Jurkat, Clone E6-1 (cell line): Measurements from ENCODE around the gene WNT2.
"Not testable (repeated sequence)": the region's sequence is repeated elsewhere in the genome, so short reads cannot be mapped to it uniquely, and the experiment has no call there.

Experiments used
- DNase-seq: peaks from one replicate; pipeline ENCODE4 v3.0.0-alpha.2; 2011; ENCODE audit warnings: low read depth, low spot score
- H3K4me3 ChIP-seq: 2 replicates; pipeline ENCODE4 v1.5.1; 2011; ENCODE audit warnings: mild to moderate bottlenecking, low read length, control low read depth, moderate library complexity

WNT2 gene

GRCh38 chr7:117271566-117271965 lies 51.3 kb downstream of the WNT2 start:
- no peak overlapping the region for H3K4me3 ChIP-seq
- DNase-seq, result no peak

GRCh38 chr7:117270371-117270770 lies 52.5 kb downstream of the WNT2 start:
- DNase-seq, result no peak
- no peak overlapping the region for H3K4me3 ChIP-seq

GRCh38 chr7:117269886-117270285 lies 53.0 kb downstream of the WNT2 start:
- H3K4me3 ChIP-seq, result no peak overlapping the region
- no peak for DNase-seq

- DNase-seq, result no peak
- no peak overlapping the region for H3K4me3 ChIP-seq
These were observed 53.4 kb downstream of the WNT2 start for GRCh38 chr7:117269417-117269816.

- H3K4me3 ChIP-seq, result no peak overlapping the region
- no peak for DNase-seq
These were observed 58.1 kb downstream of the WNT2 start for GRCh38 chr7:117264716-117265115.

GRCh38 chr7:117262546-117262945 lies 60.3 kb downstream of the WNT2 start:
- no peak overlapping the region for H3K4me3 ChIP-seq
- DNase-seq, result no peak

- no peak for DNase-seq
- no peak overlapping the region for H3K4me3 ChIP-seq
These were observed 63.2 kb downstream of the WNT2 start for GRCh38 chr7:117259615-117260014.

GRCh38 chr7:117251687-117252086 lies 71.2 kb downstream of the WNT2 start:
- no peak overlapping the region for H3K4me3 ChIP-seq
- DNase-seq, result no peak

- H3K4me3 ChIP-seq, result no peak overlapping the region
- no peak for DNase-seq
These were observed 72.1 kb downstream of the WNT2 start for GRCh38 chr7:117250801-117251200.

GRCh38 chr7:117250245-117250644 lies 72.6 kb downstream of the WNT2 start:
- no peak overlapping the region for H3K4me3 ChIP-seq
- DNase-seq, result no peak

GRCh38 chr7:117249696-117250095 lies 73.2 kb downstream of the WNT2 start:
- H3K4me3 ChIP-seq, result no peak overlapping the region
- DNase-seq, result no peak

GRCh38 chr7:117248829-117249228 lies 74.0 kb downstream of the WNT2 start:
- DNase-seq, result no peak
- no peak overlapping the region for H3K4me3 ChIP-seq

GRCh38 chr7:117247809-117248208 lies 75.0 kb downstream of the WNT2 start:
- no peak for DNase-seq
- no peak overlapping the region for H3K4me3 ChIP-seq

GRCh38 chr7:117245703-117246102 lies 77.2 kb downstream of the WNT2 start:
- not testable (repeated sequence) for DNase-seq, H3K4me3 ChIP-seq

- no peak for DNase-seq
- H3K4me3 ChIP-seq, result no peak overlapping the region
These were observed 79.5 kb downstream of the WNT2 start for GRCh38 chr7:117243390-117243789.

GRCh38 chr7:117241088-117241487 lies 81.8 kb downstream of the WNT2 start:
- H3K4me3 ChIP-seq, result no peak overlapping the region
- no peak for DNase-seq

- no peak for DNase-seq
- H3K4me3 ChIP-seq, result no peak overlapping the region
These were observed 83.9 kb downstream of the WNT2 start for GRCh38 chr7:117238937-117239336.

GRCh38 chr7:117238472-117238871 lies 84.4 kb downstream of the WNT2 start:
- H3K4me3 ChIP-seq, result no peak overlapping the region
- no peak for DNase-seq

GRCh38 chr7:117237646-117238045 lies 85.2 kb downstream of the WNT2 start:
- no peak overlapping the region for H3K4me3 ChIP-seq
- DNase-seq, result no peak

GRCh38 chr7:117231047-117231359 lies 91.9 kb downstream of the WNT2 start:
- no peak for DNase-seq
- H3K4me3 ChIP-seq, result no peak overlapping the region

- DNase-seq, result no peak
These were observed 92.4 kb downstream of the WNT2 start for GRCh38 chr7:117230276-117231046.

More at GRCh38 chr7:117230276-117231046, 92.4 kb downstream of the WNT2 start:
- no peak overlapping the region for H3K4me3 ChIP-seq
